Stimulated activated CD8-positive, alpha-beta memory T cell treated with anti-CD3 and anti-CD28 coated beads, Interleukin-15, amount 100 ng/mL, for 4 hours (primary cell): ENCODE data around the gene PTPRN.
"Not testable (repeated sequence)": the region's sequence is repeated elsewhere in the genome, so short reads cannot be mapped to it uniquely, and the experiment has no call there.

Source experiments
- DNase-seq, 2 donors: peaks; one replicate each; pipeline ENCODE4 v3.0.0-alpha.2; 2020; ENCODE audit warnings: low read depth in 2 of 2

Gene PTPRN

GRCh38 chr2:219309278-219309677 lies at the start of gene PTPRN:
TSS of gene PTPRN (minus strand) at chr2:219309401. CDS start at chr2:219309332, 69 bp downstream.
- DNase-seq = no peak

GRCh38 chr2:219358170-219359075 lies 49.2 kb upstream of the PTPRN start:
- no peak for DNase-seq

- no peak for DNase-seq
Measured at GRCh38 chr2:219356834-219357233, 47.6 kb upstream of the PTPRN start.

- no peak for DNase-seq
Measured at GRCh38 chr2:219354582-219354981, 45.4 kb upstream of the PTPRN start.

- DNase-seq = no peak
Measured at GRCh38 chr2:219353129-219353528, 43.9 kb upstream of the PTPRN start.

GRCh38 chr2:219352448-219353023 lies 43.3 kb upstream of the PTPRN start:
- peak; percentile 16 to 33 for DNase-seq

- DNase-seq = no peak
Measured at GRCh38 chr2:219350710-219351221, 41.6 kb upstream of the PTPRN start.

GRCh38 chr2:219350215-219350614 lies 41.0 kb upstream of the PTPRN start:
- DNase-seq = no peak

- DNase-seq = no peak
Measured at GRCh38 chr2:219344751-219345430, 35.7 kb upstream of the PTPRN start.

GRCh38 chr2:219335373-219335786 lies 26.2 kb upstream of the PTPRN start:
- DNase-seq = no peak

GRCh38 chr2:219334076-219334475 lies 24.9 kb upstream of the PTPRN start:
- DNase-seq = no peak

GRCh38 chr2:219332542-219332941 lies 23.3 kb upstream of the PTPRN start, which contains the start of gene RESP18:
TSS of gene RESP18 (minus strand) at chr2:219332744.
- no peak for DNase-seq

- DNase-seq = no peak
Measured at GRCh38 chr2:219331560-219332213, 22.5 kb upstream of the PTPRN start.

- no peak for DNase-seq
Measured at GRCh38 chr2:219327719-219328118, 18.5 kb upstream of the PTPRN start.

- no peak for DNase-seq
Measured at GRCh38 chr2:219325657-219326315, 16.6 kb upstream of the PTPRN start.

GRCh38 chr2:219325136-219325535 lies 15.9 kb upstream of the PTPRN start:
- no peak for DNase-seq

- DNase-seq = no peak
Measured at GRCh38 chr2:219323434-219323833, 14.2 kb upstream of the PTPRN start.

- no peak for DNase-seq
Measured at GRCh38 chr2:219314804-219315468, 5.7 kb upstream of the PTPRN start.

- not testable (repeated sequence) for DNase-seq
Measured at GRCh38 chr2:219312683-219313263, 3.6 kb upstream of the PTPRN start.
